ENCODE data around the gene ARHGEF4.

- TF ChIP-seq POLR2A (IDR thresholded peaks at IDR 0.05; ENCODE audit: low read depth, low read length) (no peak), CTCF (IDR thresholded peaks at IDR 0.05; ENCODE audit: extremely low read depth in 1 of 2, insufficient read depth in 1 of 2, low read depth in 1 of 2, low read length in 2 of 2) (no peak)
Observed at GRCh38 chr2:130848526-130849210, 12.0 kb downstream of the ARHGEF4 start.

All from endothelial cell of umbilical vein (primary cell).